OCI-LY1 (cell line): ENCODE data around the gene H6PD.

Experiments
- H2AFZ ChIP-seq: fragments of 200-600 bp; sonication (generic), shearing (Covaris generic); 2 replicates; pipeline ENCODE4 v1.6.0; 2014; ENCODE audit warnings: antibody characterized with exemption, mild to moderate bottlenecking, low read length
- H3F3A ChIP-seq: fragments of 200-600 bp; sonication (generic), shearing (Covaris generic); 2 replicates; pipeline ENCODE4 v1.6.0; 2014; ENCODE audit warnings: mild to moderate bottlenecking, antibody characterized with exemption, low read length, moderate library complexity; ENCODE audit not compliant: insufficient read depth
- H3K27ac ChIP-seq: fragments of 200-600 bp; sonication (generic); 2 replicates; pipeline ENCODE4 v1.5.1; 2014; ENCODE audit warnings: low read length, mixed run types, mild to moderate bottlenecking, low read depth; ENCODE audit not compliant: poor library complexity, severe bottlenecking
- H3K27me3 ChIP-seq: fragments of 200-600 bp; sonication (generic); 2 replicates; pipeline ENCODE4 v1.6.0; 2014; ENCODE audit warnings: antibody characterized with exemption, mild to moderate bottlenecking, low read length, moderate library complexity; ENCODE audit not compliant: insufficient read depth
- H3K36me3 ChIP-seq: fragments of 200-600 bp; sonication (generic); 2 replicates; pipeline ENCODE4 v1.6.1; 2014; ENCODE audit warnings: mild to moderate bottlenecking, antibody characterized with exemption, low read length, moderate library complexity, mixed read lengths; ENCODE audit not compliant: insufficient read depth
- H3K4me1 ChIP-seq: fragments of 200-600 bp; sonication (generic); 2 replicates; pipeline ENCODE4 v1.5.1; 2014; ENCODE audit warnings: mild to moderate bottlenecking, low read length, moderate library complexity; ENCODE audit not compliant: insufficient read depth, severe bottlenecking
- H3K4me2 ChIP-seq: fragments of 200-600 bp; sonication (generic), shearing (Covaris generic); 2 replicates; pipeline ENCODE4 v1.6.1; 2014; ENCODE audit warnings: low read length
- H3K4me3 ChIP-seq: fragments of 200-600 bp; sonication (generic); 2 replicates; pipeline ENCODE4 v1.5.1; 2014; ENCODE audit warnings: low read length, low read depth, mild to moderate bottlenecking, mixed read lengths; ENCODE audit not compliant: poor library complexity, severe bottlenecking
- H3K79me2 ChIP-seq: fragments of 200-600 bp; shearing (Covaris generic); 2 replicates; pipeline ENCODE4 v1.6.1; 2016; ENCODE audit warnings: mixed run types, low read length, mixed read lengths; ENCODE audit not compliant: insufficient read depth
- H3K9ac ChIP-seq: fragments of 200-600 bp; sonication (generic), shearing (Covaris generic); 2 replicates; pipeline ENCODE4 v1.6.1; 2014; ENCODE audit warnings: mild to moderate bottlenecking, low read length, mixed read lengths
- H3K9me2 ChIP-seq: fragments of 200-600 bp; sonication (generic), shearing (Covaris generic); 2 replicates; pipeline ENCODE4 v1.6.1; 2014; ENCODE audit warnings: low read depth, mild to moderate bottlenecking, low read length, mixed read lengths
- H3K9me3 ChIP-seq: fragments of 200-600 bp; shearing (Covaris generic); 2 replicates; pipeline ENCODE4 v1.6.1; 2014; ENCODE audit warnings: low read length, mixed read lengths
- H4K20me1 ChIP-seq: fragments of 200-600 bp; sonication (generic), shearing (Covaris generic); 2 replicates; pipeline ENCODE4 v1.6.0; 2016; ENCODE audit warnings: mild to moderate bottlenecking, low read length; ENCODE audit not compliant: insufficient read depth
- EZH2 ChIP-seq: fragments of 200-600 bp; sonication (generic), shearing (Covaris generic); IDR thresholded peaks from 2 replicates; pipeline ENCODE4 v1.8.0; 2017; ENCODE audit warnings: borderline replicate concordance, mixed run types, mild to moderate bottlenecking, antibody characterized with exemption, low read length, moderate library complexity, mixed read lengths
- TF ChIP-seq, protein P1 (sequence below): fragments of 200-600 bp; sonication (generic), shearing (Covaris generic); IDR thresholded peaks from 2 replicates; pipeline ENCODE4 v1.5.1; 2017; ENCODE audit warnings: mild to moderate bottlenecking, antibody characterized with exemption, low read length, moderate library complexity, mixed read lengths

Gene H6PD

DNA sequence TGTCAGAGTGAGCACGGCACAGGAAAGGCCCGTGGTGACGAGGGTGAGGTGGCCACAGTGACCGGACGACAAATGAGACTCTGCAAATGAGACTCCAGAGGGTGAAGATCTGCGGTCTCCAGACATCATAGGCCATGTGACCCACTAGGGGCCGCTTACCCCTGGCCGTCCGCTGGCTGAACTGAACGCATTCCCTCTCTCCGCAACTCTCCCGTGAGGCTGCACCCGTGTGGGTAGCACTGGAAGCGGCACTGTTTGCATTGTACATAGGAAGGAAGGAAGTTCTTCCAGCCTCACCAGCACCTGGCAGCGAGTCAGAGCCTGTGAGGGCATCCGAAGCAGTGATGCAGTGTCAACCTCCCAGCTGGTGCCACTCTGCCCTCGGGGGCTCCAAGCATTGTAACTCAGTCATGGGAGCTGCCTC lies 34.5 kb downstream of the H6PD start:
- Histone ChIP-seq H3K79me2 (no peaks in the 10 kb centered on the region), H3K4me2 (no peak overlapping the region), H3K9me3 (no peaks in the 10 kb centered on the region), H3K4me1 (no peaks in the 10 kb centered on the region), H4K20me1 (no peaks in the 10 kb centered on the region), H3K27ac (no peak overlapping the region), H3K4me3 (no peak overlapping the region), H3F3A (no peaks in the 10 kb centered on the region), H3K9me2 (no peaks in the 10 kb centered on the region), H3K9ac (no peak overlapping the region), H3K36me3 (no peaks in the 10 kb centered on the region), H2AFZ (no peak overlapping the region), H3K27me3 (no peaks in the 10 kb centered on the region)
- TF ChIP-seq, protein P1, sequence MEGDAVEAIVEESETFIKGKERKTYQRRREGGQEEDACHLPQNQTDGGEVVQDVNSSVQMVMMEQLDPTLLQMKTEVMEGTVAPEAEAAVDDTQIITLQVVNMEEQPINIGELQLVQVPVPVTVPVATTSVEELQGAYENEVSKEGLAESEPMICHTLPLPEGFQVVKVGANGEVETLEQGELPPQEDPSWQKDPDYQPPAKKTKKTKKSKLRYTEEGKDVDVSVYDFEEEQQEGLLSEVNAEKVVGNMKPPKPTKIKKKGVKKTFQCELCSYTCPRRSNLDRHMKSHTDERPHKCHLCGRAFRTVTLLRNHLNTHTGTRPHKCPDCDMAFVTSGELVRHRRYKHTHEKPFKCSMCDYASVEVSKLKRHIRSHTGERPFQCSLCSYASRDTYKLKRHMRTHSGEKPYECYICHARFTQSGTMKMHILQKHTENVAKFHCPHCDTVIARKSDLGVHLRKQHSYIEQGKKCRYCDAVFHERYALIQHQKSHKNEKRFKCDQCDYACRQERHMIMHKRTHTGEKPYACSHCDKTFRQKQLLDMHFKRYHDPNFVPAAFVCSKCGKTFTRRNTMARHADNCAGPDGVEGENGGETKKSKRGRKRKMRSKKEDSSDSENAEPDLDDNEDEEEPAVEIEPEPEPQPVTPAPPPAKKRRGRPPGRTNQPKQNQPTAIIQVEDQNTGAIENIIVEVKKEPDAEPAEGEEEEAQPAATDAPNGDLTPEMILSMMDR: no peak
- no peak for TF ChIP-seq EZH2

DNA sequence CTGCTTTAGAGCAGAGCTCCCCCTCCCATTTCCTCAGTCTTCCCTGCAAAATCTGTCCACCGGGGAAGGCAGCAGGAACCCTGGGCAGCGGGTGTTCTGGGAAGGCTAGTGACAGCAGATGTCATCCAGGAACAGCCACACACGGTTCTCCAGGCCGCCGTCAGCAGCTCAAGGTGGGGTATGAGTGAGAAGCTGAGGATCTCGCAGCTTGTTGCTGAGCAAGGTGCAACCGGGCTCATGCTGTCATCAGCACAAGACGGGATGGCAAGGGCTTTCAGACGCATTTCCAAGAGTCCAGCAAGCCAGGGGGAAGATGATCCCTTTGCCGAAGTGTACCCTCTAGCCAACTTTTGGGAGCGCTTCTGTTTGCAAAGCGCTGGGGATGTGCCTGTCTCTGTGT lies 35.1 kb downstream of the H6PD start:
- Histone ChIP-seq H3K4me2 (no peak overlapping the region), H2AFZ (no peak overlapping the region), H3K9ac (no peak overlapping the region), H3K4me1 (no peaks in the 10 kb centered on the region), H3K27me3 (no peaks in the 10 kb centered on the region), H3F3A (no peaks in the 10 kb centered on the region), H3K4me3 (no peak overlapping the region), H3K79me2 (no peaks in the 10 kb centered on the region), H3K27ac (no peak overlapping the region), H4K20me1 (no peaks in the 10 kb centered on the region), H3K36me3 (no peaks in the 10 kb centered on the region), H3K9me2 (no peaks in the 10 kb centered on the region), H3K9me3 (no peaks in the 10 kb centered on the region)
- TF ChIP-seq, protein P1: no peak
- TF ChIP-seq EZH2: no peak

DNA sequence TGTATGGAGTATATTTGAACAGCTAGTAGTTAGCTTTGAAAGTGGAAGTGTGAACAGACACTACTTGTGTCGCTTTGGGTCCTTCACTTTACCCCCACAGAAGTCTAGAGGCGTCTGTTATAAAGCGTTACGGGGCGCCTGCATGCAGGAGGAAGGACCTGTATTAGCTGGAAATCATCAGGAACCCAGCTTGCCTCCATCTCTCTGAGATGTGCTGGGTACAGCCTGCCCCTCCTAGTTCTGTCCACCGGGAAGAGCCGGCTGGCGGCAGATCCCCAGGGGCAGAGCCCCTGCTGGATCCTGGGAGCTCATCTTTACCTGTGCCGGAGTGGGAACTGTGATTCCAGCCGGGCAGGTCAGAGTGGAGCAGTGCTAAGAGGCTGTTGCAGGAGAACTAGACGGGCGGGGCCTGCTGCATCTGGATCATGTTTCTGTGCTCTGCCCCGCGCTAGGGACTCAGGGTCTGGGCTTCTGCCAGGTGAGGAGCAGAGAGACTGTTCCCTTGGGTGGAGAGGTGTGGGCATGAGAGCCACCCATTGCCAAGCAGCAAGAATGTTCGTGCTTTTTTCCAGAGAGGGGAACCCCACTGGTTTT lies 35.8 kb downstream of the H6PD start:
- no peaks in the 10 kb centered on the region for H3K36me3 ChIP-seq
- no peaks in the 10 kb centered on the region for H3K4me1 ChIP-seq
- no peaks in the 10 kb centered on the region for H3K79me2 ChIP-seq
- TF ChIP-seq EZH2: no peak
- TF ChIP-seq, protein P1: no peak
- no peak overlapping the region for H3K9ac ChIP-seq
- H3K9me3 ChIP-seq: no peaks in the 10 kb centered on the region
- H3K27ac ChIP-seq: no peak overlapping the region
- H2AFZ ChIP-seq: no peak overlapping the region
- no peaks in the 10 kb centered on the region for H3F3A ChIP-seq
- no peaks in the 10 kb centered on the region for H3K27me3 ChIP-seq
- no peaks in the 10 kb centered on the region for H4K20me1 ChIP-seq
- H3K9me2 ChIP-seq: no peaks in the 10 kb centered on the region
- H3K4me2 ChIP-seq: no peak overlapping the region
- no peak overlapping the region for H3K4me3 ChIP-seq
